ENCODE measurements around the gene ENAH.

- TF ChIP-seq CTCF (IDR thresholded peaks at IDR 0.05) (no peak), POLR2A (IDR thresholded peaks at IDR 0.05; ENCODE audit: low read depth) (no peak)
These were observed 50.9 kb downstream of the ENAH start for GRCh38 chr1:225601902-225602589.
